HCT116 (cell line): ENCODE data around the gene KRT78. TPM values are rescaled to one million over a fixed set of nuclear protein-coding genes. Genes with fewer than 3 reads are reported as not detected.

Experiments
- ATAC-seq: fragments of 200-7000 bp; cut with Tn5 transposase; 2 replicates; pipeline ENCODE4 v1.9.1; 2020; ENCODE audit warnings: mild to moderate bottlenecking, moderate library complexity
- BruUV-seq: library from RNA; stranded (reverse); fragments of 400-500 nt; replicated peaks from 2 replicates; lab custom pipeline; 2021; lab: Mats Ljungman, UMichigan
- CTCF ChIA-PET: fragments of 300-600 bp; sonication (Branson Sonifier 250); formaldehyde crosslinking; loops from one replicate; lab custom pipeline; 2021; ENCODE audit warnings: antibody characterized with exemption; lab: Charles Lee
- POLR2A ChIA-PET: fragments of 300-600, 350-600 bp; sonication (Branson Sonifier 250); formaldehyde crosslinking; loops from one replicate; lab custom pipeline; 2021; ENCODE audit warnings: antibody characterized with exemption; lab: Charles Lee
- RAD21 ChIA-PET, 2 experiments: fragments of 300-600 bp; sonication (Branson Sonifier 250); formaldehyde crosslinking; loops; one replicate each; lab custom pipeline; 2023; ENCODE audit warnings: low total read pairs in 2 of 2; ENCODE audit not compliant: uncharacterized antibody in 2 of 2, unreplicated experiment in 2 of 2, low non-redundant PET in 1 of 2; lab: Charles Lee
- DNase-seq: peaks from one replicate; pipeline ENCODE4 v3.0.0-alpha.2; 2010; ENCODE audit warnings: low read depth, low spot score
- H2AFZ ChIP-seq: fragments of 200-600 bp; shearing (Covaris generic), sonication (generic); 2 replicates; pipeline ENCODE4 v1.6.1; 2017; ENCODE audit warnings: low read depth, mixed run types, mixed read lengths, antibody characterized with exemption, low read length; ENCODE audit not compliant: poor library complexity, severe bottlenecking
- H3K27ac ChIP-seq: 2 replicates; pipeline ENCODE4 v1.5.1; 2012; ENCODE audit warnings: low read depth, low read length
- H3K27me3 ChIP-seq: fragments of 200-600 bp; sonication (generic); 2 replicates; pipeline ENCODE4 v1.6.1; 2016; ENCODE audit warnings: mixed run types, low read length, mixed read lengths; ENCODE audit not compliant: insufficient read depth
- H3K36me3 ChIP-seq, 2 experiments: fragments of 200-500 bp in 1 of 2; fragments of 200-600 bp in 1 of 2; sonication (Bioruptor generic) in 1 of 2; sonication (generic) in 1 of 2; 2 replicates each; pipeline versions ENCODE4 v1.5.1 to v1.6.1; 2014 to 2016; ENCODE audit warnings: low read length in 2 of 2, inconsistent platforms in 1 of 2, mixed read lengths in 1 of 2, mixed run types in 1 of 2; ENCODE audit not compliant: insufficient read depth in 2 of 2, control insufficient read depth in 1 of 2
- H3K4me1 ChIP-seq, 2 experiments: fragments of 200-600 bp in 1 of 2; sonication (generic) in 1 of 2; 2 replicates each; pipeline versions ENCODE4 v1.5.1 to v1.6.1; 2012 to 2017; ENCODE audit warnings: low read length in 2 of 2, inconsistent platforms in 1 of 2, mild to moderate bottlenecking in 1 of 2, mixed read lengths in 1 of 2, mixed run types in 1 of 2, moderate library complexity in 1 of 2; ENCODE audit not compliant: insufficient read depth in 2 of 2, control insufficient read depth in 1 of 2
- H3K4me2 ChIP-seq: fragments of 200-600 bp; sonication (generic); 2 replicates; pipeline ENCODE4 v1.6.1; 2017; ENCODE audit warnings: mixed run types, low read length, mixed read lengths
- H3K4me3 ChIP-seq, 2 experiments: fragments of 200-600 bp in 1 of 2; sonication (generic) in 1 of 2; replicated peaks in 1 of 2; 2 replicates each; pipeline ENCODE4 v1.5.1; 2011 to 2016; ENCODE audit warnings: low read length in 2 of 2, control low read depth in 1 of 2, low read depth in 1 of 2, mild to moderate bottlenecking in 1 of 2, mixed read lengths in 1 of 2, mixed run types in 1 of 2
- H3K79me2 ChIP-seq: fragments of 200-600 bp; sonication (generic); 2 replicates; pipeline ENCODE4 v1.6.1; 2017; ENCODE audit warnings: mild to moderate bottlenecking, mixed run types, low read length, moderate library complexity, mixed read lengths; ENCODE audit not compliant: insufficient read depth
- H3K9ac ChIP-seq: fragments of 200-600 bp; sonication (generic); 2 replicates; pipeline ENCODE4 v1.6.1; 2016; ENCODE audit warnings: low read length, mixed read lengths
- H3K9me2 ChIP-seq: fragments of 200-600 bp; sonication (generic), shearing (Covaris generic); 2 replicates; pipeline ENCODE4 v1.6.1; 2017; ENCODE audit warnings: mixed run types, mild to moderate bottlenecking, moderate library complexity; ENCODE audit not compliant: insufficient read depth
- H3K9me3 ChIP-seq, 2 experiments: fragments of 200-500 bp in 1 of 2; fragments of 200-600 bp in 1 of 2; sonication (Bioruptor generic) in 1 of 2; sonication (generic) in 1 of 2; 2 replicates each; pipeline ENCODE4 v1.6.1; 2014 to 2017; ENCODE audit warnings: low read length in 2 of 2, mixed read lengths in 2 of 2, inconsistent platforms in 1 of 2, low read depth in 1 of 2, mild to moderate bottlenecking in 1 of 2, mixed run types in 1 of 2, moderate library complexity in 1 of 2; ENCODE audit not compliant: control insufficient read depth in 1 of 2, insufficient read depth in 1 of 2
- H4K20me1 ChIP-seq: fragments of 200-600 bp; sonication (generic), shearing (Covaris generic); 2 replicates; pipeline ENCODE4 v1.6.1; 2017; ENCODE audit warnings: mixed run types, mild to moderate bottlenecking, moderate library complexity; ENCODE audit not compliant: insufficient read depth
- CBX3 ChIP-seq: IDR thresholded peaks from 2 replicates; pipeline ENCODE4 v1.6.1; 2012; ENCODE audit warnings: low read depth
- CEBPB ChIP-seq: IDR thresholded peaks from 2 replicates; pipeline ENCODE4 v1.6.1; 2012; ENCODE audit warnings: low read depth
- EZH2 ChIP-seq: fragments of 200-600 bp; sonication (generic); IDR thresholded peaks from 2 replicates; pipeline ENCODE4 v1.6.1; 2017; ENCODE audit warnings: antibody characterized with exemption, mixed run types
- EZH2phosphoT487 ChIP-seq: fragments of 200-600 bp; IDR thresholded peaks from 2 replicates; pipeline ENCODE4 v1.6.1; 2018; ENCODE audit warnings: antibody characterized with exemption, borderline replicate concordance
- JUND ChIP-seq: IDR thresholded peaks from 2 replicates; pipeline ENCODE4 v1.6.1; 2012
- RAD21 ChIP-seq: IDR thresholded peaks from 2 replicates; pipeline ENCODE4 v1.6.1; 2012; ENCODE audit warnings: low read depth, mild to moderate bottlenecking
- SRF ChIP-seq: IDR thresholded peaks from 2 replicates; pipeline ENCODE4 v1.6.1; 2012; ENCODE audit warnings: low read depth
- TCF7L2 ChIP-seq: IDR thresholded peaks from 2 replicates; pipeline ENCODE4 v1.7.0; 2011; ENCODE audit warnings: borderline replicate concordance, inconsistent platforms; ENCODE audit not compliant: insufficient read depth, insufficient read length; ENCODE audit errors: extremely low read depth
- YY1 ChIP-seq: IDR thresholded peaks from 2 replicates; pipeline ENCODE4 v1.6.1; 2011; ENCODE audit warnings: low read length, low read depth, moderate library complexity, mild to moderate bottlenecking; ENCODE audit not compliant: insufficient replicate concordance; ENCODE audit errors: extremely low read depth
- ZNF274 ChIP-seq: fragments of 200-500 bp; sonication (Bioruptor generic); IDR thresholded peaks from 2 replicates; pipeline ENCODE4 v1.6.1; 2014; ENCODE audit warnings: mild to moderate bottlenecking, low read depth, low read length, inconsistent platforms
- intact Hi-C: fragments of 100-400 bp; cut with micrococcal nuclease; formaldehyde crosslinking; loops from 2 replicates; pipeline ENCODE4 v1.10.0; 2022
- total RNA-seq: library from RNA; stranded (reverse); gene quantifications from one replicate; pipeline ENCODE4 v1.2.1, GENCODE V29; 2021; ENCODE audit not compliant: unreplicated experiment
- TF ChIP-seq, protein P1 (sequence below): IDR thresholded peaks from 2 replicates; pipeline ENCODE4 v1.6.1; 2011; ENCODE audit warnings: mild to moderate bottlenecking, low read length, moderate library complexity; ENCODE audit not compliant: insufficient replicate concordance; ENCODE audit errors: extremely low read depth
- TF ChIP-seq, protein P2 (sequence below): IDR thresholded peaks from 2 replicates; pipeline ENCODE4 v1.6.1; 2012
- TF ChIP-seq, protein P3 (sequence below), 3 experiments: fragments of 200-600 bp in 1 of 3; sonication (generic) in 1 of 3; IDR thresholded peaks in 2 of 3; conservative IDR thresholded peaks in 1 of 3; 2 replicates each; pipeline ENCODE4 v1.5.1; 2012 to 2017; ENCODE audit warnings: low read depth in 2 of 3, low read length in 2 of 3, antibody characterized with exemption in 1 of 3, borderline replicate concordance in 1 of 3, control low read depth in 1 of 3, mild to moderate bottlenecking in 1 of 3, mixed read lengths in 1 of 3, mixed run types in 1 of 3, moderate library complexity in 1 of 3; ENCODE audit not compliant: insufficient read depth in 1 of 3

KRT78 gene
- total RNA-seq, 1 experiment from 2014 or later, result not detected

DNA sequence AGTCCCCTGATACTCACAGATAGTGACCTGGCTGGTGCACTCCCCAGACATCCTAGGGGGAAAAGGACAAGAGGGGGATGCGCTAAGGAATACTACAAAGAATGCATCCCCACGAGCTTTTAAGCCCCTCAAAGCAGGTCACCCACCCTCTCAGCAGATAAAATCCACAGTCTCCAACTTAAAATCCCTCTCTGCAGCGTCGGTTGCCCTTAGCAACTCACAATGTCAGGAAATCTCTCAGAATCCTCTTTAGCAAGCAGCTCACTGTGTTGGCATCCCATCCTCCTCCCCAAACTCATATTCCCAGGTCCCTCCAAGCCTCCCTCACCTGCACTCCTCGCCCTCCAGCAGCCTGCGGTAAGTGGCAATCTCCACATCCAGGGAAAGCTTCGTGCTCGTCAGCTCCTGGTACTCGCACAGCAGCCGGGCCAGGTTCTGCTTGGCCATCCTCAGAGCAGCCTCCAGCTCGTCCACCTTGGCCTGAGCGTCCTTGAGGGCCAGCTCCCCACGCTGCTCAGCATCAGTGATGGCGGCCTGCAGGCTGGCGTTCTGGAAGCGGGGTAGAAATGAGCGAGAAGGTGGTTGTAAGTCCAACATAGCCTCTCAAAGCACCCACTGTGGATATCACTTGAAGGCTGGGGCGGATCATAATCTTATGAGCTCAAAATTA lies 9.2 kb downstream of the KRT78 start:
- peaks cover 0 to 18% of the 10 kb centered on the region in 2 experiments; a peak in 2 of 4 replicates for H3K4me1 ChIP-seq
- no peaks in the 10 kb centered on the region for H3K9me3 ChIP-seq
- H3K9ac ChIP-seq, result no peak overlapping the region
- H4K20me1 ChIP-seq, result no peaks in the 10 kb centered on the region
- DNase-seq, result no peak
- no peaks in the 10 kb centered on the region for H3K9me2 ChIP-seq
- no peak overlapping the region for H3K4me2 ChIP-seq
- no TSS peak for BruUV-seq
- no peaks in the 10 kb centered on the region for H3K36me3 ChIP-seq
- H3K4me3 ChIP-seq, result no peak overlapping the region
- ChIA-PET RAD21 (no interaction called here), CTCF (interaction anchor here (1.8 kb wide), 1 partner anchor 31 kb away, joined by 8 read pairs; no protein-coding TSS in a partner anchor), POLR2A (no interaction called here)
- peaks cover 10% of the 10 kb centered on the region; the same call in 1 of the 2 replicates for H3K27me3 ChIP-seq
- H3K79me2 ChIP-seq, result no peaks in the 10 kb centered on the region
- no peak overlapping the region for H3K27ac ChIP-seq
- H2AFZ ChIP-seq, result no peak overlapping the region
- ATAC-seq, result no peak
- intact Hi-C loops, result no loop called here
- TF ChIP-seq, protein P1, sequence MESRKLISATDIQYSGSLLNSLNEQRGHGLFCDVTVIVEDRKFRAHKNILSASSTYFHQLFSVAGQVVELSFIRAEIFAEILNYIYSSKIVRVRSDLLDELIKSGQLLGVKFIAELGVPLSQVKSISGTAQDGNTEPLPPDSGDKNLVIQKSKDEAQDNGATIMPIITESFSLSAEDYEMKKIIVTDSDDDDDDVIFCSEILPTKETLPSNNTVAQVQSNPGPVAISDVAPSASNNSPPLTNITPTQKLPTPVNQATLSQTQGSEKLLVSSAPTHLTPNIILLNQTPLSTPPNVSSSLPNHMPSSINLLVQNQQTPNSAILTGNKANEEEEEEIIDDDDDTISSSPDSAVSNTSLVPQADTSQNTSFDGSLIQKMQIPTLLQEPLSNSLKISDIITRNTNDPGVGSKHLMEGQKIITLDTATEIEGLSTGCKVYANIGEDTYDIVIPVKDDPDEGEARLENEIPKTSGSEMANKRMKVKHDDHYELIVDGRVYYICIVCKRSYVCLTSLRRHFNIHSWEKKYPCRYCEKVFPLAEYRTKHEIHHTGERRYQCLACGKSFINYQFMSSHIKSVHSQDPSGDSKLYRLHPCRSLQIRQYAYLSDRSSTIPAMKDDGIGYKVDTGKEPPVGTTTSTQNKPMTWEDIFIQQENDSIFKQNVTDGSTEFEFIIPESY, result no peak
- no peak for TF ChIP-seq SRF
- no peak for TF ChIP-seq ZNF274
- TF ChIP-seq JUND, result no peak
- no peak for TF ChIP-seq EZH2
- no peak for TF ChIP-seq EZH2phosphoT487
- TF ChIP-seq, protein P2, sequence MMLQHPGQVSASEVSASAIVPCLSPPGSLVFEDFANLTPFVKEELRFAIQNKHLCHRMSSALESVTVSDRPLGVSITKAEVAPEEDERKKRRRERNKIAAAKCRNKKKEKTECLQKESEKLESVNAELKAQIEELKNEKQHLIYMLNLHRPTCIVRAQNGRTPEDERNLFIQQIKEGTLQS, result no peak
- TF ChIP-seq RAD21, result no peak
- no peak for TF ChIP-seq TCF7L2
- TF ChIP-seq YY1, result no peak
- no peak for TF ChIP-seq CEBPB
- TF ChIP-seq, protein P3, sequence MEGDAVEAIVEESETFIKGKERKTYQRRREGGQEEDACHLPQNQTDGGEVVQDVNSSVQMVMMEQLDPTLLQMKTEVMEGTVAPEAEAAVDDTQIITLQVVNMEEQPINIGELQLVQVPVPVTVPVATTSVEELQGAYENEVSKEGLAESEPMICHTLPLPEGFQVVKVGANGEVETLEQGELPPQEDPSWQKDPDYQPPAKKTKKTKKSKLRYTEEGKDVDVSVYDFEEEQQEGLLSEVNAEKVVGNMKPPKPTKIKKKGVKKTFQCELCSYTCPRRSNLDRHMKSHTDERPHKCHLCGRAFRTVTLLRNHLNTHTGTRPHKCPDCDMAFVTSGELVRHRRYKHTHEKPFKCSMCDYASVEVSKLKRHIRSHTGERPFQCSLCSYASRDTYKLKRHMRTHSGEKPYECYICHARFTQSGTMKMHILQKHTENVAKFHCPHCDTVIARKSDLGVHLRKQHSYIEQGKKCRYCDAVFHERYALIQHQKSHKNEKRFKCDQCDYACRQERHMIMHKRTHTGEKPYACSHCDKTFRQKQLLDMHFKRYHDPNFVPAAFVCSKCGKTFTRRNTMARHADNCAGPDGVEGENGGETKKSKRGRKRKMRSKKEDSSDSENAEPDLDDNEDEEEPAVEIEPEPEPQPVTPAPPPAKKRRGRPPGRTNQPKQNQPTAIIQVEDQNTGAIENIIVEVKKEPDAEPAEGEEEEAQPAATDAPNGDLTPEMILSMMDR (IDR thresholded peaks at IDR 0.05 in 2 of 3, conservative IDR thresholded peaks at IDR 0.05 in 1 of 3; ENCODE audit: borderline replicate concordance in 1 of 3, insufficient read depth in 1 of 3, low read depth in 2 of 3, low read length in 2 of 3), result no peak
- TF ChIP-seq CBX3, result no peak
